ENCODE measurements around the gene HIBCH. TPM values are rescaled to one million over a fixed set of nuclear protein-coding genes. Genes with fewer than 3 reads are reported as not detected.
"Not testable (repeated sequence)": the region's sequence is repeated elsewhere in the genome, so short reads cannot be mapped to it uniquely, and the experiment has no call there.

HIBCH gene
- total RNA-seq, 4 donors from 2014 or later = 16.5 to 20.1 (median 18.3) TPM

GRCh38 chr2:190362894-190363293, 43.3 kb upstream of the HIBCH start:
- H3K27ac ChIP-seq = no peak overlapping the region
- WGBS, 2 donors (ENCODE audit: low coverage in 1 of 2) = 100% methylated on average over 1 of the region's 1 CpG
- H3K9me3 ChIP-seq = no peaks in the 10 kb centered on the region
- H3K4me3 ChIP-seq = no peak overlapping the region
- no peak for ATAC-seq
- TF ChIP-seq CTCF (IDR thresholded peaks at IDR 0.05) (no peak), POLR2AphosphoS5 (IDR thresholded peaks at IDR 0.05) (no peak), EP300 (IDR thresholded peaks at IDR 0.05) (no peak), POLR2A (IDR thresholded peaks at IDR 0.05) (no peak)
- H3K36me3 ChIP-seq = peaks cover 0 to 54% of the 10 kb centered on the region in 2 donors
- H3K4me1 ChIP-seq = peaks cover 9 to 46% (median 16%) of the 10 kb centered on the region in 3 donors
- no peaks in the 10 kb centered on the region for H3K27me3 ChIP-seq

- no peak overlapping the region for H3K4me3 ChIP-seq
- H3K27me3 ChIP-seq = no peaks in the 10 kb centered on the region
- H3K36me3 ChIP-seq = peaks cover 0 to 41% of the 10 kb centered on the region in 2 donors
- peaks cover 16 to 59% (median 23%) of the 10 kb centered on the region in 3 donors for H3K4me1 ChIP-seq
- H3K9me3 ChIP-seq = no peaks in the 10 kb centered on the region
- TF ChIP-seq CTCF (IDR thresholded peaks at IDR 0.05) (no peak), EP300 (IDR thresholded peaks at IDR 0.05) (no peak), POLR2A (IDR thresholded peaks at IDR 0.05) (no peak), POLR2AphosphoS5 (IDR thresholded peaks at IDR 0.05) (no peak)
- WGBS, 2 donors (ENCODE audit: low coverage in 1 of 2) = 57 to 66% methylated on average over 2 of the region's 2 CpGs
- no peak for ATAC-seq
- no peak overlapping the region for H3K27ac ChIP-seq
Measured at GRCh38 chr2:190361572-190361971, 41.9 kb upstream of the HIBCH start.

GRCh38 chr2:190360965-190361364, 41.3 kb upstream of the HIBCH start:
- H3K27me3 ChIP-seq = no peaks in the 10 kb centered on the region
- H3K27ac ChIP-seq = no peak overlapping the region
- H3K4me1 ChIP-seq = peaks cover 16 to 65% (median 25%) of the 10 kb centered on the region in 3 donors
- TF ChIP-seq POLR2A (IDR thresholded peaks at IDR 0.05) (no peak), POLR2AphosphoS5 (IDR thresholded peaks at IDR 0.05) (no peak), CTCF (IDR thresholded peaks at IDR 0.05) (no peak), EP300 (IDR thresholded peaks at IDR 0.05) (no peak)
- H3K36me3 ChIP-seq = peaks cover 0 to 35% of the 10 kb centered on the region in 2 donors
- no peaks in the 10 kb centered on the region for H3K9me3 ChIP-seq
- 69 to 75% methylated on average over 3 of the region's 3 CpGs for WGBS, 2 donors (ENCODE audit: low coverage in 1 of 2)
- no peak for ATAC-seq
- no peak overlapping the region for H3K4me3 ChIP-seq

DNA sequence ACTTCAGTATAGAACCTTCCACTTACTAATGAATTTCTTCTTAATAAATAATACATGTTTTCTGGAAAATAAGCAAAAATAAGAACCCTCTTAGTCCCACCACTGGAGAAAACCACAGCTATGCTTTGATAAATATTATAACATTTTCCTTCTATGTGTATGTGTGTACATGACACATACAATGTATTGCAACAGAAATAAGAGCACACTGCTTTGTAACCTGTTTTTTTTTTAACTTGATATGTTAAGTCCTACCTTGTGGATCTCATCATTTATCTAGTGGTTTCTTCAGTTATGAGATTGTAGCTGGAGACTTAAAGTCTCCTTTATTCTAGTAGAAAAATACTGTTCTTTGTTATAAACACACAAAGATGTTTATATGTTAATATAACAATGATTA, 40.9 kb upstream of the HIBCH start:
- no peaks in the 10 kb centered on the region for H3K27me3 ChIP-seq
- peaks cover 0 to 31% of the 10 kb centered on the region in 2 donors for H3K36me3 ChIP-seq
- no peak for ATAC-seq
- no peaks in the 10 kb centered on the region for H3K9me3 ChIP-seq
- H3K4me3 ChIP-seq = peak overlapping the region in 1 of 2 donors; percentile 42
- H3K4me1 ChIP-seq = peaks cover 16 to 70% (median 26%) of the 10 kb centered on the region in 3 donors
- TF ChIP-seq POLR2A (IDR thresholded peaks at IDR 0.05) (no peak), CTCF (IDR thresholded peaks at IDR 0.05) (no peak), EP300 (IDR thresholded peaks at IDR 0.05) (no peak), POLR2AphosphoS5 (IDR thresholded peaks at IDR 0.05) (no peak)
- peak overlapping the region in 3 of 4 donors; percentile 80 to 81 (median 81) for H3K27ac ChIP-seq

GRCh38 chr2:190358655-190359448, 39.2 kb upstream of the HIBCH start:
- Histone ChIP-seq H3K36me3 (peaks cover 0 to 16% of the 10 kb centered on the region in 2 donors), H3K4me1 (peaks cover 16 to 80% (median 29%) of the 10 kb centered on the region in 3 donors), H3K27ac (peak overlapping the region; percentile 58 to 81 (median 80))
- ATAC-seq = peak; percentile 15
- H3K9me3 ChIP-seq, H3K27me3 ChIP-seq, H3K4me3 ChIP-seq: not testable (repeated sequence)
- 68 to 84% methylated on average over 6 to 7 of the region's 8 CpGs for WGBS, 2 donors (ENCODE audit: low coverage in 1 of 2)
